GM21515 (cell line): ENCODE measurements around the gene DVL2.

Experiments
- ATAC-seq: cut with Tn5 transposase; IDR thresholded peaks from one replicate; pipeline ENCODE4 v1.9.1; 2021; ENCODE audit not compliant: unreplicated experiment

Gene DVL2

GRCh38 chr17:7238420-7239090 is 4.2 kb upstream of the DVL2 start:
- ATAC-seq: no peak

DNA sequence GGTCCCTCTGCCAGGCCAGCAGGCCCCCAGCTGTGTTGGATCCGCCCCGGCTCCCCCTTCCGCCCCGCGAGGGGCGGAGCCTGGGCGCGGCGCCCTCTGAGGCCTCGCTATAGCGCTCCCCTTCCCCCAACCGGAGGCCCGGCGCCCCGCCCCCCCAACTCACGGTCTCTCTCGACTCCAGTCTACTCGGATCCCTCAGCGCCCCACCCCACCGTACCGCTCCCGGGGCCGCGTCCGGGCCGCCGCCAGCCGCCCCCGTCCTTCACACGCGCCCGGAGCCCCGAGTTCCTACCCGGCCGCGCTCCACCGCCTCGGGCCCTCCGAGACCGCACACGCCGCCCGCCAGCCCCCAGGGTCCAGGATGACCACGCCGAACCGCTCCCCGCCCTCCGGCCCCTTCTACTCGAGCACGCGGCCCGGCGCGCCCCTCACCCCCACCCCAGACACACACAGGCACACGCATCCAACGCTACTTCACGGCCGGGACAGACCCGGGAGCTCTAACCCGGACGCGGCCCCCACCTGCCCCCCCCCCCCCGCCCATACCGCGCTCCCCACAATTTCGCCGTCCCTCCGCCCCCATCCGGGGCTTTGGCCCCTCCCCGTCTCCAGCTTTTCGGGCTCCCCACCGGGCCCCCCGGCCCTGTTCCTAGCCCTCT is 3.6 kb upstream of the DVL2 start:
- ATAC-seq: no peak

GRCh38 chr17:7237266-7237760 is 3.0 kb upstream of the DVL2 start:
- ATAC-seq: no peak

DNA sequence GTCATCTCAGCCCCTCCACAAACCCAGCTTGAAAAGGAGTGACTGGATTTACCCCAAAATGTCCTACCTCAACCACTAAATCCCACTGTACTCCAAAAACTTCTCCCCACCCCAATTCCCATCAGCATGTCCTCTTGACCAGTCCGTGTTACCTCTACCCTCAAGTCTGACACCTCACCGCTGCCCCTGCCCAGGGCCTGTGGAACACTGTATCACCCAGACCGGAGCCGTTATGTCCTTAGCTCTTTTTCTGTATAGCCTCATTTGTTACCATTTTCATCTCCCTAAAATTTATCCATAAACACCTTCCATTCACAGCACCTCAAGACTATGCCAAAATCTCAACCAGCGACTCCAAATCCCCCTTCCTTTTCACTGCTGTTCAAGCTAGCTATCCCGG is 2.5 kb upstream of the DVL2 start:
- no peak for ATAC-seq

- no peak for ATAC-seq
Observed at GRCh38 chr17:7235693-7236665, 1.7 kb upstream of the DVL2 start.

DNA sequence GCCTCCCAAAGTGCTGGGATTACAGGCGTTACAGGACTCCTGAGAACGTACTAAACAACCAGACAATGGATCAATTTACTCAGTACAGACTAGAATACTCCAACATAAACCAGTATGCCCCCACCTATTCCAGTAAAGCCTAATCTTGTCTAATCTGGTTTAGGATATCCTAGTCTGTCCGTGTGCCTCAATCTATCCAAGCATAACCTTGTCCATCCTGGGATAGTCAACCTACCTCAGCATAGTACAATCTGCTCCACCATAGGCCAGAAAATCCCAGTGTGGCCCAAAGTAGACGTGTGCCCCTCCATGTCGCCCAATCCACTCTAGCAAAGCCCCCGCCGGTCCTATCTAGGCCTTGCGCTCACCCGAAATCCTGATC is 625 bp downstream of the DVL2 start:
- ATAC-seq: peak; percentile 0

- ATAC-seq: no peak
Observed at GRCh38 chr17:7232114-7232513, 2.2 kb downstream of the DVL2 start.

DNA sequence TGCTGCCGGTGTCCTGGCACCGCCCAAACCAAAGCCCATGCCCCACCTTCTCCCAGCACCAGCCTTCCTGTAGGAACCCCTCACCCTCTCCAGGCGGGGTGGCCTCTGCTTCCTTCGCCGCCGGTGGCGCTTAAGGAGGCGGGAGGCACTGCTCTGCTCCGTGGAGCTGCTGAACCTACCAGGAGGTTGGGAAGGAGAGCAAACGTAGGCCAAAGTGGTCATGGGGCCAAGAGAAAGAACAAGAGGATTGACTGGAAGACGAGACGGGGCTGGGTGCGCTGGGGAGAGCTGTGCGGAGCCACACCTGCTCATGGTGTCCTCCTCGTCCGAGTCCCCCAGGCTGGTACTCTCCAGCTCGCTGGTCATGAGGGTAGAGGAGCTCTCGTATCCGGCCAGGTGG is 4.8 kb downstream of the DVL2 start:
- ATAC-seq: no peak

GRCh38 chr17:7228920-7229319 is 5.4 kb downstream of the DVL2 start:
- no peak for ATAC-seq

DNA sequence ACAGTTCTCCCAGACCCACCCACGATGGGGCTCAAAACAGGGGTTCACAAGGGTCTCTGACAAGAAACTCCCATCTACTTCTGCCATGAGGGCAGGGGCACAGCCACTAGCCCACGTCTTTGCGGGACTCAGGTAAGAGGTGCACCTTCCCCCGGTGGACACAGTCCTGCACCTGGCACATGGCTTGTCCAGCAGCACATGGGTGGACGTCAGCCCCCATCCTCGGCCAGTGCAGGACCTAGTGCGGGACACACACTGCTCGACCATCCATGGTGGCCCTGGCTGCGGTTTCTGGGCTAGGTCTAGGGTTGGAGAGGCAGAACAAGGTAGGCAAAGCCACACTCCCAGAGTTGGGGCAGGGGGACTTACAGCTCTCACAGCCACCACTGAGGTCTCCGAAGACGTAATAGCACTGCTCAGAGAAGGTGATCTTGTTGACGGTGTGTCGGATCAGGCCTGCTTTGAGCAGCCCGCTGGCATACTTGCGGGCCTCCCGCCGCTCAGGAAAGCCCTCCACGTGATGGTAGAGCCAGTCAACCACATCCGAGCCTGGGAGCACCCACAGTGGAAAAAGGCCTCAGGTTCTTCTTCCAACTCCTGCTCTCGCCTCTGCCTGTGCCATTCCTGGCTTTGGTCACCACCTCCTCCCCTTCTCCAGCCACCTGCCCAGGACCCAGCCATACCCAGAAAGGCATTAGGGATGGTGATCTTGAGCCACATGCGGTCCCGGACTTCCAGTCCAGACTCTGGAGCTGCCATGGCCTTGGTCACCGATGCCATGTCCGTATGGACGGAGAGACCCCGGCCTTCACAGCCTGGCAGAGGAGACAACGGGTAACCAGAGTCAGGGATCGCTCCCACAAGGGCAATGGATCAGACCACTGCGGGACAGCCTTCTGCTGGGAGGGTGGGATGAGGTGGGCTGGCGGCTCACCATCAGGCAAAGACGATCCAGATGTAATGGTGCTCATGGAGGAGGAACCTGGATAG is 7.3 kb downstream of the DVL2 start:
- no peak for ATAC-seq

DNA sequence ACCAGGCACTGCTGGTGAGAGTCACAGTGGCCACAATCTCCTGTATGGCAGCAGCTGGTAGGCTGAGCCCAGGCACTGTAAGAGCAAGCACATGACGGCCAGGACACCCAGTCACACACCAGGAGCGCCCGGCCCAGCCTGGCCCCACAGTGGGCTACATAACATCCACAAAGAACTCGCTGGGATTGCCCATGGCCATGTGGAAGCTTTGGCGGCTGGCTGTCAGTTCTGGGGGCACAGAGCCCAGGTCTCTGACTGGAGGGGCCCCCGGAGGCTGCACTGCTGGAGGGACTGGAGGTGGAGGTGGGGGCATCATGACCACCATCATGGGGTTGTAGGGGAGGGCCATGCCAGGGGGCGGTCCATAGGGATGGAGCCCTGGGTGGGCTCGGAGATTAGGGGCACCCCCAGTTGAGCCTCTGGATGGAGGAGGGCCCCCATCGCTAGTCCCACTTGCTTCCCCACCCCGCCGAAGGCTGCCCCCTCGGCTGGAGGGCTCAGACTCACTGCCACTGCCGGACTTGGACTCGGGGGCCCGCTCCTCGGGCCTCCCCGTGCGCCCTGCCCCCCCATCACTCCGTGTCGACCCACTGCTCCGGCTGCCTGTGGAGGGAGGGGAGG is 8.5 kb downstream of the DVL2 start:
- ATAC-seq: no peak

- ATAC-seq: no peak
Observed at GRCh38 chr17:7224661-7225111, 9.6 kb downstream of the DVL2 start.

GRCh38 chr17:7224110-7224509 is 10.2 kb downstream of the DVL2 start:
- ATAC-seq: no peak

GRCh38 chr17:7223375-7223774 is 10.9 kb downstream of the DVL2 start:
- no peak for ATAC-seq

- no peak for ATAC-seq
Observed at GRCh38 chr17:7222972-7223292, 11.4 kb downstream of the DVL2 start.

- no peak for ATAC-seq
Observed at GRCh38 chr17:7222093-7222971, 12.0 kb downstream of the DVL2 start.

GRCh38 chr17:7221278-7222092 is 12.8 kb downstream of the DVL2 start:
- ATAC-seq: no peak

- no peak for ATAC-seq
Observed at GRCh38 chr17:7220593-7221277, 13.6 kb downstream of the DVL2 start.
